T-cell (primary cell): ENCODE data around the gene KLB. TPM values are rescaled to one million over a fixed set of nuclear protein-coding genes. Genes with fewer than 3 reads are reported as not detected.

Source experiments
- ATAC-seq, 4 experiments: fragments of 200-7000 bp in 3 of 4; fragments of 150-1000 bp in 1 of 4; cut with Tn5 transposase; replicated peaks in 1 of 4; 1 replicate in 3 of 4; 2 replicates in 1 of 4; pipeline ENCODE4 v1.10.0; 2021; ENCODE audit warnings: moderate library complexity in 3 of 4, mild to moderate bottlenecking in 2 of 4, moderate number of reproducible peaks in 1 of 4
- CTCF ChIA-PET, 2 donors: fragments of 300-600 bp; sonication (Branson Sonifier 250); formaldehyde crosslinking; loops; one replicate each; lab custom pipeline; 2022; ENCODE audit warnings: antibody characterized with exemption in 2 of 2; lab: Charles Lee
- POLR2A ChIA-PET, 2 donors: fragments of 300-600 bp; sonication (Branson Sonifier 250); formaldehyde crosslinking; loops; one replicate each; lab custom pipeline; 2022; ENCODE audit warnings: antibody characterized with exemption in 2 of 2; lab: Charles Lee
- DNase-seq, 35 experiments: peaks; one replicate each; pipeline versions ENCODE4 v3.0.0 to v3.0.0-alpha.2; 2013 to 2023
- H3K27ac ChIP-seq: one replicate; pipeline ENCODE4 v1.5.1; 2013; ENCODE audit warnings: low read length
- H3K27me3 ChIP-seq, 2 experiments: replicated peaks in 1 of 2; 1 replicate in 1 of 2; 2 replicates in 1 of 2; pipeline versions ENCODE4 v1.6.1 to v1.7.0; 2013; ENCODE audit warnings: low read length in 1 of 2, mixed read lengths in 1 of 2; ENCODE audit not compliant: control insufficient read depth in 2 of 2, insufficient read depth in 2 of 2; ENCODE audit errors: extremely low read depth in 1 of 2
- H3K36me3 ChIP-seq, 2 donors: 1 replicate in 1 of 2; 2 replicates in 1 of 2; pipeline versions ENCODE4 v1.6.1 to v1.7.0; 2013; ENCODE audit warnings: low read length in 1 of 2; ENCODE audit not compliant: control insufficient read depth in 2 of 2, insufficient read depth in 1 of 2; ENCODE audit errors: extremely low read depth in 1 of 2
- H3K4me1 ChIP-seq, 2 experiments: 1 replicate in 1 of 2; 2 replicates in 1 of 2; pipeline versions ENCODE4 v1.6.1 to v1.7.0; 2013; ENCODE audit warnings: low read length in 2 of 2, mixed read lengths in 1 of 2; ENCODE audit not compliant: insufficient read depth in 2 of 2, control insufficient read depth in 1 of 2; ENCODE audit errors: extremely low read depth in 1 of 2
- H3K4me3 ChIP-seq, 2 donors: 1 replicate in 1 of 2; 2 replicates in 1 of 2; pipeline versions ENCODE4 v1.5.1 to v1.7.0; 2013; ENCODE audit warnings: mild to moderate bottlenecking in 2 of 2, low read length in 1 of 2, moderate library complexity in 1 of 2; ENCODE audit not compliant: control insufficient read depth in 1 of 2; ENCODE audit errors: extremely low read depth in 1 of 2
- H3K9me3 ChIP-seq: 2 replicates; pipeline ENCODE4 v1.7.0; 2013
- H3K27ac Mint-ChIP-seq, 2 donors: one replicate each; pipeline ENCODE4 v1.8.0; 2020 to 2021; ENCODE audit warnings: mild to moderate bottlenecking in 2 of 2, mixed read lengths in 2 of 2
- H3K27me3 Mint-ChIP-seq, 2 donors: one replicate each; pipeline ENCODE4 v1.8.0; 2021 to 2022; ENCODE audit warnings: mixed read lengths in 2 of 2
- H3K36me3 Mint-ChIP-seq: one replicate; pipeline ENCODE4 v1.8.0; 2021; ENCODE audit warnings: mixed read lengths
- H3K4me1 Mint-ChIP-seq, 3 donors: one replicate each; pipeline ENCODE4 v1.8.0; 2020 to 2022; ENCODE audit warnings: mixed read lengths in 3 of 3, mild to moderate bottlenecking in 1 of 3
- H3K4me3 Mint-ChIP-seq, 3 donors: one replicate each; pipeline ENCODE4 v1.8.0; 2020 to 2022; ENCODE audit warnings: mild to moderate bottlenecking in 3 of 3, mixed read lengths in 3 of 3, moderate library complexity in 3 of 3
- H3K9me3 Mint-ChIP-seq, 3 donors: one replicate each; pipeline ENCODE4 v1.8.0; 2020 to 2022; ENCODE audit warnings: mixed read lengths in 3 of 3
- WGBS: methylation state at CpG from one replicate; pipeline ENCODE4 v1.1.5; 2013; ENCODE audit warnings: missing lambda C conversion rate; ENCODE audit not compliant: insufficient coverage; 5-methylcytosine and 5-hydroxymethylcytosine counted together
- total RNA-seq, 35 experiments: library from RNA in 6 of 35; stranded (reverse) in 6 of 35; fragments of 120-200 nt in 1 of 35; gene quantifications; one replicate each; pipeline versions ENCODE4 v1.2.1 to v1.2.4 and lab custom pipeline; 2013 to 2026

Gene KLB
- total RNA-seq, 5 donors from 2014 or later (not counting 1 experiment from before 2014, with no cell fraction given) = 0.06 TPM; not detected in 4

GRCh38 chr4:39429476-39430334 lies 23.0 kb downstream of the KLB start:
- POLR2A ChIA-PET = interaction anchor here (0.6 to 0.7 kb wide), 3 partner anchors 498 to 643 kb away, joined by 5 to 17 read pairs (median 6); no protein-coding TSS in a partner anchor

GRCh38 chr4:39433878-39434492 lies 27.3 kb downstream of the KLB start:
- DNase-seq (no peak), ATAC-seq (no peak)
- POLR2A ChIA-PET = no interaction called here
- Mint-ChIP-seq H3K36me3 (no peaks in the 10 kb centered on the region), H3K4me3 (no peak overlapping the region), H3K4me1 (no peaks in the 10 kb centered on the region), H3K27ac (no peak overlapping the region), H3K9me3 (no peaks in the 10 kb centered on the region), H3K27me3 (peaks cover 0 to 5% of the 10 kb centered on the region in 2 donors)
- H3K4me1 ChIP-seq = no peaks in the 10 kb centered on the region
- no peaks in the 10 kb centered on the region for H3K9me3 ChIP-seq
- H3K4me3 ChIP-seq = no peak overlapping the region
- 84% methylated on average over 4 of the region's 11 CpGs for WGBS
- peaks cover 0 to 2% of the 10 kb centered on the region in 2 experiments for H3K27me3 ChIP-seq
- no peaks in the 10 kb centered on the region for H3K36me3 ChIP-seq
- CTCF ChIA-PET = interaction anchor here in 1 of 2 donors (0.5 kb wide), 1 partner anchor 302 kb away, joined by 5 read pairs; no protein-coding TSS in a partner anchor
- H3K27ac ChIP-seq = no peak overlapping the region

More at GRCh38 chr4:39429476-39430334, 23.0 kb downstream of the KLB start:
- Histone ChIP-seq H3K27ac (no peak overlapping the region), H3K36me3 (no peaks in the 10 kb centered on the region), H3K4me3 (no peak overlapping the region), H3K27me3 (no peaks in the 10 kb centered on the region), H3K4me1 (no peaks in the 10 kb centered on the region), H3K9me3 (no peaks in the 10 kb centered on the region)
- H3K4me3 Mint-ChIP-seq = no peak overlapping the region
- no peaks in the 10 kb centered on the region for H3K4me1 Mint-ChIP-seq
- no peak for ATAC-seq
- WGBS = 72% methylated on average over 2 of the region's 4 CpGs
- H3K27ac Mint-ChIP-seq = no peak overlapping the region
- CTCF ChIA-PET = interaction anchor here in 1 of 2 donors (0.7 kb wide), 1 partner anchor 1377 kb away, joined by 6 read pairs; no protein-coding TSS in a partner anchor
- no peaks in the 10 kb centered on the region for H3K36me3 Mint-ChIP-seq
- H3K9me3 Mint-ChIP-seq = no peaks in the 10 kb centered on the region
- no peaks in the 10 kb centered on the region for H3K27me3 Mint-ChIP-seq
- no peak for DNase-seq

GRCh38 chr4:39435659-39436563 lies 29.2 kb downstream of the KLB start:
- H3K36me3 Mint-ChIP-seq = no peaks in the 10 kb centered on the region
- no peak overlapping the region for H3K4me3 Mint-ChIP-seq
- H3K27me3 Mint-ChIP-seq = peaks cover 0 to 5% of the 10 kb centered on the region in 2 donors
- no peak overlapping the region for H3K27ac Mint-ChIP-seq
- ATAC-seq (no peak), DNase-seq (no peak)
- no peak overlapping the region for H3K27ac ChIP-seq
- no peaks in the 10 kb centered on the region for H3K36me3 ChIP-seq
- H3K9me3 ChIP-seq = no peaks in the 10 kb centered on the region
- peaks cover 0 to 8% of the 10 kb centered on the region in 2 experiments for H3K27me3 ChIP-seq
- WGBS = 88% methylated on average over 4 of the region's 7 CpGs
- H3K9me3 Mint-ChIP-seq = no peaks in the 10 kb centered on the region
- ChIA-PET CTCF (interaction anchor here in 1 of 2 donors (0.8 kb wide), 1 partner anchor 67 kb away, joined by 3 read pairs; no protein-coding TSS in a partner anchor), POLR2A (no interaction called here)
- no peaks in the 10 kb centered on the region for H3K4me1 Mint-ChIP-seq
- no peaks in the 10 kb centered on the region for H3K4me1 ChIP-seq
- H3K4me3 ChIP-seq = no peak overlapping the region

- CTCF ChIA-PET = no interaction called here
- Histone ChIP-seq H3K4me3 (no peak overlapping the region), H3K9me3 (no peaks in the 10 kb centered on the region), H3K27me3 (peaks cover 0 to 12% of the 10 kb centered on the region in 2 experiments), H3K4me1 (peaks cover 0 to 3% of the 10 kb centered on the region in 2 experiments), H3K36me3 (no peaks in the 10 kb centered on the region), H3K27ac (no peak overlapping the region)
- Mint-ChIP-seq H3K4me3 (no peak overlapping the region), H3K36me3 (no peaks in the 10 kb centered on the region), H3K4me1 (no peaks in the 10 kb centered on the region), H3K9me3 (no peaks in the 10 kb centered on the region), H3K27me3 (peaks cover 0 to 5% of the 10 kb centered on the region in 2 donors), H3K27ac (no peak overlapping the region)
- no CpG with 5 or more reads among the region's 2 CpGs for WGBS
- DNase-seq = no peak
- POLR2A ChIA-PET = interaction anchor here in 1 of 2 donors (0.6 kb wide), 3 partner anchors 15 to 260 kb away, joined by 3 read pairs; no protein-coding TSS in a partner anchor
- no peak for ATAC-seq
Observed at GRCh38 chr4:39441593-39441992, 34.9 kb downstream of the KLB start.

GRCh38 chr4:39442998-39443397 lies 36.3 kb downstream of the KLB start:
- no peak overlapping the region for H3K27ac Mint-ChIP-seq
- peaks cover 0 to 12% of the 10 kb centered on the region in 2 experiments for H3K27me3 ChIP-seq
- no peaks in the 10 kb centered on the region for H3K36me3 ChIP-seq
- DNase-seq = no peak
- H3K9me3 Mint-ChIP-seq = no peaks in the 10 kb centered on the region
- H3K4me1 Mint-ChIP-seq = peaks cover 8 to 10% (median 10%) of the 10 kb centered on the region in 3 donors
- H3K9me3 ChIP-seq = no peaks in the 10 kb centered on the region
- no peak overlapping the region for H3K4me3 ChIP-seq
- ChIA-PET CTCF (interaction anchor here in 1 of 2 donors (0.7 kb wide), 1 partner anchor 553 kb away, joined by 3 read pairs; no protein-coding TSS in a partner anchor), POLR2A (interaction anchor here in 1 of 2 donors (0.6 kb wide), 1 partner anchor 26 kb away, joined by 3 read pairs; no protein-coding TSS in a partner anchor)
- no peak overlapping the region for H3K27ac ChIP-seq
- no peaks in the 10 kb centered on the region for H3K36me3 Mint-ChIP-seq
- no peaks in the 10 kb centered on the region for H3K27me3 Mint-ChIP-seq
- no CpG with 5 or more reads among the region's 4 CpGs for WGBS
- peaks cover 0 to 11% of the 10 kb centered on the region in 2 experiments for H3K4me1 ChIP-seq
- no peak for ATAC-seq
- no peak overlapping the region for H3K4me3 Mint-ChIP-seq
